Activated CD4-positive, alpha-beta T cell treated with anti-CD3 and anti-CD28 coated beads for 1 hour (primary cell): ENCODE measurements around the gene SIM1.
"Not testable (repeated sequence)": the region's sequence is repeated elsewhere in the genome, so short reads cannot be mapped to it uniquely, and the experiment has no call there.

ENCODE experiments used
- DNase-seq: peaks from one replicate; pipeline ENCODE4 v3.0.0-alpha.2; 2020

Gene SIM1

DNA sequence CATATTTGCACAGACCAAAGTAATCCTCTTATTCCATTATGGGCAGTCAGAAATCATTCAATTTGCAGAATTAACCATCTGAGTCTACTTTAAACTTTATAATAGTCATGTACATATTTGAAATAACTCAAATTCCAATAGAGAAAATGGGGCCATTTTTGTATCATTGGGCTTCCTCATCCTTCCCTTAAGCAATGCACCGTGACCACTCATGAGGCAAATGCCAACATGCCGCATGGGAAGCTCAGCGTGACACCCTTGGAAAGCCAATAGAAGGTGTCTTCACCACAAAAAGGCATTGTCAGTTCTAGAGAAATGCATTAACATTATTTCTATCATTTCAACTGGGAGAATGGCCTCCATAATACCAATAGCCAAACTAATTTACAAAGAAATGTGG, 38.5 kb downstream of the SIM1 start:
- DNase-seq: no peak

DNA sequence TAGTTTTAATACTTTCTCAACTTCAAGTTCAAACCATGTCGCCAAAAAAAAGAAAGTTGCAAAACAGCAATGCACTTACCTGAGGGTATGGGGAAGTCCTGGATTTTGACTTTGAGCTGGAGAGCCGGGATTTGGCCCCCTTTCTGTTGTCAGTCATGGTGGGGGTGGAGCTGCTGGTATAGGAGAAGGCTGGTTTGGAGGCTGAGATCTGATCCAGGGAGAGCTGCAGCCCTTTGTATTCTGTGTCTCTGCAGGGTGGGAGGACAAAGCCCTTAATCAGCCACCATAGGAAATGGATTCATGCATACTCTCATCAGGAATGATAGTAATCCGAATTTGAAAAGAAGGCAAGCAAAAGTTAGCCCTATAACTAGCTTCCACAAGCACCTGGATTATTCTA, 44.0 kb downstream of the SIM1 start:
- no peak for DNase-seq

DNA sequence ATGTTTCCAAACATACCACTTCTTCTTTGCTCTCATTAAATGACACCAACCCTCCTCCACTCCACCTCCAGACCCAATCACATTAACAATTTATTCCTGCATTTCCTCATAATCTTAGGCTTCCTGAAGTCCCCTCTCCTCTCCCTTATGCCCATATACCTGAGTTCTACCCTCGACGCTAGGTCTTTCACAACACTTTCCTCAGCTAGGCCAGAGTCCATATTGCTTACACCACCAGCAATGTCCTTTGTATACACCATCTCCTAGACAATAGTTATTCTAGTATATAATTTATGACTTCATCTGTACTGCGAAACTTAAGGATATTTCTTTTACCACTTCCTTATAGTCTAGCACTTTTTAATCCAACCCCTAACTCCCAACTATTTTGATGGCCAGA, 47.7 kb downstream of the SIM1 start:
- no peak for DNase-seq

DNA sequence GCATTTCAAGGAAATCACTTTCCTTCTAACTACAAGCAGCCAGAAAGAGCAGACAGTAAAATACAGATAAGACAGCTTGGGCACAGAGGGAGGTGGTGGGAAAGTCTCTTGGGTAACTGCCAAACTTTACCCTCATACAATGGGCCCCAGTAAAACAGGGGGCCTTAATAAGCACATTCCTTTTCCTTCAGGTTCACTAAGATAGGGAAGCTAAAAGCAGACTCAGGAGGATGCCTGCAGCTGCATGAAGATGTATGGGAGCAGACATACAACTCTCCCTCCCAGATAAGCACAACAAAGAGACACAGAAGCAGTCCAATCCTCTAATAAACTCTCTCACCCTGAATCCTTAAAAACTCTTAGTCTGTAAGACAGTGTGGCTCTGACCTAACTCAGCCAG, 49.0 kb downstream of the SIM1 start:
- DNase-seq: no peak

DNA sequence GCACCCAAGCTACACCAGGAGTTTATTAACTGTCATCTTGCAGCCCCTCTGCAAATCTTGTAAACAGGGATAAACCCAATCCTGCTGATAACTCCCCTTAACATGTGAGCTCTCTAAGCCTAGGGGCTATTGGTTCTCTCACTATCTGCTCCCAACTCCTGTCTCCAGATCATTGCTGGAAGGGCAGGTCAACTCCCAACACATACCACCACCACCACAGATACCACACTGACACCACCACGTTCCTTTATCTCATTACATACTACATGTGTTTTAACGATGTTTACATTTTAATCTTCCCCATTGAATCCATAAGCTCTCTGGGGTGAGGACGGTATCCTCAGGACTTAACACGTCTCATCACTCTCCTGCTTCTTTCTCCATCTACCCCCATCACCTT, 51.8 kb downstream of the SIM1 start:
- DNase-seq: no peak

DNA sequence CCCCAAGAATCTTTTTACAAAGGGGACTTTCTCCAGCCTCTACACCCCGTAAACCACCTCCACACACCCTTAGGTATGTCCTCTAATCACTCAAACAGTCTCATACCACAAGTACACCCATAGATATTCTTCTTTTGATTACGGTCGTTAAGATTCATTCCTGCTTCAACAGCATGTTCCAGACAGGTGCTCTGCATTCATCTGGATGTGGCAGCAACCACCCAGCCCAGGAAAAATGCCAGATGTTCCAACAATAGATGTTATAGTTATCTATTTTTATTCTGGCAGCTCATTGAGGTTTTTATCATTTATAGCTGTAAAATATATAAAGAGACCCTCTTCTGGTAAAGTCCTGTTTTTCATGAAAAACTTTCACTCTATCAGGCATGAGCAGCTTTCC, 60.7 kb downstream of the SIM1 start:
- DNase-seq: no peak

DNA sequence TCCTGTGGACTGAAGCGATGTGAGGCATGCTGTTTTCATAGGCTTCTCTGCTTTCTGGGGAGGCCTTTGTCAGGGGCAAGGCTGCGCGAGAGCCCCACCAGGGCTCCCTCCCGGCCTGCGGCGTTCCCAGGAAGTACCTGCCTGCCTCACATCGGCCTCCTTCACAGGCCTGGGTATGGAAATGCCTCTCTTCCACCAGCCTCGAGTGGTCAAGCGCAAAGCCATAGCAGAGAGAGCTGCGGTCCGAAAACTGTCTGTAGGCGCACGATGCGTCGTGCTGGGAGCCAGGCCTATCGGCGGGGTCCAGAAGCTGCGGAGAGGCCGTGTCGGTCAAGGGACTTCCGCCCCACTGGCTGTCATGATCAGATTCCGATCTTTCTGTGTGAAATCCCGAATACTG, 71.2 kb downstream of the SIM1 start:
- DNase-seq: no peak

DNA sequence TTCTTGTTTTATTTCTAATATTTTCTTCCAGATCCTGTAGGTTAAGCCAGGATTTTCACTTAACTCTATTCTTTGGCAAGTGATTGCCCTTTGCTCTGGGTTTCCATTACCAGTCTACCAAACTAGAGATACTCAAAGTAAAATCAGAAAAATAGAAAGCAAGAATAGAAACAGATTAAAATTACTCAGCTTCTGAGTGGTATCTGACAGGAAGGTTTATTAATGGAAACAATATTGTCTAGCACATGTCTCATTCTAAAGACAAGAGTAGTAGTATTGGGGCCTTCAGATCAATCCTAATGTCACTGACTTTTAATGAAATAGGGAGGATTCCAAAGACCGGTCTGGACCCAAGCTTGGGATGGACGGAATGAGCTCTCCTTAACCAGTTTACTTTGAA, 72.3 kb downstream of the SIM1 start:
- DNase-seq: no peak

DNA sequence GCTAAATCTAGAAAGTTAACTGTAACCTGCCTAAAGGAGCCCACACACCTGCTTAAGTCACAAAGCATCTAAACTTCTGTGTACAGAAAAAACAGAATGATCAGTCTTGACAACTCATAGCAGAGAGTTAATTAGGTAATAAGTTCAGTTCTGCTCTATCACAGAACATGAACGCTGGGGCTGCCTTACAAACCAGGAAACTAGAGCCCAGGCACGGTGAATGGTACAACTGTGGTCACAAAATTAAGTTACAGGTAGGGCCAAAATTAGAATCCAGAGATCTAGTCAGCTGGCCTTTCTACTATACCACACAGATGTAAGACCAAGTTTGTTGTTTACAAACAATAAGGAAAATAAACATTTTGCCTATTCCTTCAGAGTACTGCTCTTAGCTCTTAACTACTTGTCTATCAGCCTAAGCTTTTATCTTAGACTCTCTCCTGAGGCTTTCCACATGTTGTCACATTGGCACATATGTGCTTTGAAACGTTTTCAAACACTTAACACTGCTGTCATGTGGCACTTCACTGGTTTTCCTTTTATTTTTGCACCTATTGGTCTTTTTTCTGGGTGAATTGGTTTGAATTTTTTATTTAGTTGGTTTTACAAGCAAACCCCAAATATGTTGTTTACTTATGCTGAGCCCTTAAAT, 75.7 kb downstream of the SIM1 start:
- no peak for DNase-seq

DNA sequence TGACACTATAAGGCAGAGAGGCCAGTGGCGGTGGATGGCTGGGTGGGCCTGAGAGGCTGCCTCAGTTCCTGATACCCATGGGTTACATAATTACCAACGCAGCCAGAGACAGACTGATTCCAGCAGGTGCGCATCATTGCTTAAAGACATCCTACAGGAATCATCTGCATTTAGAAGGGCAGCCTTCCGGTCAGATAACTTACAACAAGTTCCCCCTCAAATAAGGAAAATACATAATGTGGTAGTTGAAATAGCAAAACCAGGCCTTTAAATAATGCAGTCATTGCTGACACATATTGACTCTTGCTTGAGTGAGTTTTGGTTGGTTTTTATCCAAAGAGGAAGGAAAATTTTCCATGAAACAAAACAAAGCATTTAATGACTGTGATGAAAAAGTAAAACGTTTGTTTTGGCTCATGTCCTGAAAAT, 81.9 kb downstream of the SIM1 start:
- no peak for DNase-seq

DNA sequence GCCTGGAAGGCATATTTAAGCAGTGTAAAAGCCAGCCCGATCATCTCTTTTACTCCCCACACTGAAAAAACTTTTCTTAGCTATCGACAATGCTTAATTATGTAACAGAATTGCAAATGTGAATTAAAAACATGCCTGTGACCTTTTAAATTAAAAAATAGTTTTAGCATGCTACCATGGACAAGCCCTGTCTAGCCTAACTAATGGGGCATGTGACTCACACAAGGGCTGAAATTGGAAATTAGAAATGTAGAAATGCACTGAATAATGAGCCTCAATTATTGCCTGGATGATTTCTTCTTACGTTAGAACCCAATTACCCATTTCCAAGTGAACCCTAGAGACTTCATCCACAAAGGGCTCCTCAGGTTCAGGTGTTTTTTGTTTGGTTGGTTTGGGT, 82.7 kb downstream of the SIM1 start:
- no peak for DNase-seq

DNA sequence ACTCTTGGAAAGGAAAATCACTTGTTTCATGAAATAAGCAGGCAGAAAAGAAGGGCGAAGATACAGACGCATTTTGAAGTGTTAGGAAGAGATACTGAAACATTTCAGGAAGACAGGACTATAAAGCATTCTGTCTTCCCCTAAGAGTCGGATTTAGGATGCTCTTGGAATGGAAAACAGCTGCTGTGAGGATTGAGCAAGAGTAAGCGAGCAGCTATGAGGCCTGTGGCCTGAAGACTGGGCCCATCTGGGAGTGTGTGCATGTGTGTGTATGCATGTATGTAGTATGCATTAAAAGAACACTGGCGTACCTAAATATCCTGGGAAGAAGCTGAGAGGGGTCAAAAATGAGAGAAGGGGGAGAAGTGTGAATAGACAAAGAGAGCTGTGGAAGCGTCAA, 83.6 kb downstream of the SIM1 start:
- no peak for DNase-seq

DNA sequence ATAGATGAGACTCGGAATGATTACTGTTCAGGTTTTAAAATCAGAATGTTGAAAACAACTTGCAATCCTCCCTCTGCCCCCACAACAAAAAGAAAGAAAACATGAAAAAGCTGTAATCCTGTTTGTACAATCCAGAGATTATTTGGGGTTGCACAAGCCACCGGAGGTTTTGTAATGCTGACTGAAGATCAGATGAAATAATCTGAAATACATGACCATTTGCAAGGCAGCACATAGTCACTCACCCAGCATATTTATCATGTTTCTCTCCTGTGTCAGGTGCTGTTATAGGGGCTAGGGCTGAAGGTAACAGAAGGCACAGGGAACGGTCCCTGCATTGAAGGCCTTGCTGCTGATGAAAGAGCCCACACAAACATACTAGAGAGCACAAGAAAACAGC, 85.3 kb downstream of the SIM1 start:
- no peak for DNase-seq

DNA sequence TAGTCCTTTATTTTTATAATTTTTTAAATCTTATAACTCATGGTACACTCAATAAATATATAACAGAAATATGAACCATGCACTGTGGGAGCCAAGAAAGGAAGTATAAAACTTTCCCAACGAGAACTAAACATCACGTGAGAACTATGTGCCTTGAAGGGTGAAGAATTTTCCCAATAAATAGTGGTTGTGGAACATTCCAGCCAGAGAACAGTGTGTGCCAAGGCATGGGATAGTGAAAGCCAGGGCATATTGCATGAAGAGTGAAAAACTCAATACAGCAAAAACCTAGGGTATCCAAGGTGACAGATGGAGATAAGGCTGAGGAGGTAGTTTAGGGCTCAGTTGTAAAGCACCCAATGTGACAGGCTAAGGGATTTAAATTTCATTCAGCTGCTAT, 86.1 kb downstream of the SIM1 start:
- DNase-seq: no peak

DNA sequence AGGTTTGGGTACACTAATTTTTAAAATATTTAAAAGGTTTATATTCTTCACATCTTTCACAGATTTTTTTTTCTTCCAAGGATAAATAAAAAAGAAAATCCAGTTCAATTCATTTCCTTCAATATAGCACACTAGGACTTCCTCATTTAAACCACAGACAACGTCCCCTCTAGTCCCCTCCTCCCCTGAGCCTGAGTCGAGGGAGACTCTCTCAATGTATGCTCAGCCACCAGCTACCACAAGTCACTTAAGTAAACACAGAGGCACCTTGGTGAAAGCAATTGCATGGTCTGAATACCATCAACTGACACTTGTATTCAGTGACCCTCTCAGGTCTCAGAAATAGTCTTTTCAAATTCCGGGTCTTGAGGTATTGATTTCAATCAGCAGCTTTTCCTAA, 88.6 kb downstream of the SIM1 start:
- no peak for DNase-seq

DNA sequence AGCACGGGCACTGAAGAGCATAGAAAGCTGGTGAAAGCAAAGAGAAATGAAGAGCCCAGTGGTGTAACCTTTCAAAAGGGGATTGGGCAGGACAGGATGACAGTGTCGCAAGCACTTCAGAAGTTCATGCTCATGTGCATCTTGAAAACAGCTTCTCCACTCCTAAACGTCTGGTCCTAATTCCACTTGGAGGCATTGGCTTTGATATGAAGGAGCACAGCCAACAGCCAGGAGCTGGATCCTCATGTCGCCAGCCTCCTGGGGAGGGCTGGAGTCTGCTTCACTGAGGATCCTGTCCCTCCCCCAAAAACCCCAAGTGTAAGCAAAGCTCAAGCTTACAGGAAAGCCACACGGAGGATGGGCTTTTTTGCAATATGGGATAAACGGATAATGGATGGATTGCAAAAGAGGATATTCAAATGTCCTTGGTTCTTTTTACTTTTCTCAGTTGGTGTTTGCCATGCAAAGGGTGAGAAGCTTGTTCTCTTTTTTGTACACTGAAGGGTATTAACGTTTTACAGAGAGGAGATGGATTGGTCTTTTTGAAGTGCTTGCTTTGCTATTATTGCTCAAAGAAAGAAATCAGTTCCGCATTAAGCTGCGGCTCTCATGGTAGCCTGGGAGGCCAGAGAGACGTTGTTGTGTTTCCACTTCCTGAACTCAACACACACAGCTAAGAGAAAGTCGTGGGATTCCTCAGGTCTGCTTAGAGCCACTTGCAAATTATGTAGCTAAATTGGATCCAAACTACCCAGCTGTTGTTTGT, 92.2 kb downstream of the SIM1 start:
- no peak for DNase-seq

DNA sequence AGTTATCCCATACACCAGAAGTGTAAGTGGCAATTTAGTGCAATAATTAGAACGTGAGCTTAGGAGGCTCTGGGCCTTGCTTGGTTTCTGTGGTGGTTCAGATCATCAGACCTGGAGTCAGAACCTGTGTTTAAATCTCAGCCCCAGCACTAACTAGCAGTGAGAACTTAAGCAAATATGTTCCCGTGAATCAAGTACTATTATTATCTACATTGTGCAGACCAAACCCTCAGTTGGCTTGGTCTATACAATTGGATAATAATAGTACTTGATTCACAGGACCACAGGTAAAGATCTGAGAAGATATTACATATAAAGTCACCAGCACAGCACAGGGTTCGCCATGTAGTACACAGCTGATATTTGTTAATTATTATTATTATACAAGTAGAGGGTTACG, 93.1 kb downstream of the SIM1 start:
- no peak for DNase-seq

DNA sequence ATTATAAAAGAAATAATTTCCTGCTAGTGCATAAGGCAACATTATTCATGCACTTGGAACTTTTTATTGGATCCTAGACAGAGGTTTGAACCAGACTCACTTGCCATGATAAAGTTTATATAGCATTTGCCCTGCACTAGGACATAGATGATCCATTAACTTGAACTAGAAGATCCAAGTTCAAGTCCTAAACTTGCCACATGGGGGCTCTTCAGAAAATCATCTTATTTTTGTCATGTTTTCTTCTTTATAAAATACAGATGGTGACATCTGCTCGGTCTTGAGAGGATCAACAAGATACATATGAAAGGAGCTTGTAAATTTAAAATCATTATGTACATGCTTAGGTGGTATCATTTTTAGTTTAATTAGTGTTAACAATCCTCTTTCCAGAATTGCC, 94.5 kb downstream of the SIM1 start:
- no peak for DNase-seq

DNA sequence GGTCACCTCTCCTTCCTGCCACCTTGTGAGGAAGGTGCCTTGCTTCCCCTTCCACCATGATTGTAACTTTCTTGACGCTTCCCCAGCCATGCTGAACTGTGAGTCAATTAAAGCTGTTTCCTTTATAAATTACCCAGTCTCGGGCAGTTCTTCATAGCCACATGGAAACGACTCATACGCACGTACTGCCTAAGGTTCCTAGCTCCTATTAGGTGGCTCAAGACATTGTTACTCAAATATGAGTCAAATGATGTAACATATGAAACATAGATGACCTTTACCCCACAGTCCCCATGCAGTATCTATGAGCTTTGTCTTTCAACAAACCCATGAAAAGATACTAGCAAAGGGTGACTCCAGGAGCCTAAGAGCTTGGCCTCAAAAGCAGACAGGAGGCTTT, 98.3 kb downstream of the SIM1 start:
- no peak for DNase-seq

DNA sequence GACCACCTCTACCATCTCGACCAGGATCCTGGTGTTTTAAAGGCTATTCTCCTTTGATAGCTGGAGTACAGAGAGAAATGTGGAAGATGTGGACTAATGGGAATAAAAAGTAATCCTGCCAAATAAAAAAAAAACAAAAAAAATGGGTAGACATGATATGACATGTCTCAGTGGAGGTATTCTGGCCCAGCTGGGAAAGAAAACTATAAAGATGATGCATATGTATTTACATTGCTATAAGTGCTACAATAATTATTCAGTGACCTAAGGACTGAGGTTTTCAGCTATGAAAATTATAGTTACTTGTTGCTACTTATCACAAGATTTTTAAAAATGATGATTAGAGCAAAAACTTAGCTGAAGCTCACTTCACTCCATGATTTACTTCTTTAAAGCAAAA, 101.1 kb downstream of the SIM1 start:
- no peak for DNase-seq

DNA sequence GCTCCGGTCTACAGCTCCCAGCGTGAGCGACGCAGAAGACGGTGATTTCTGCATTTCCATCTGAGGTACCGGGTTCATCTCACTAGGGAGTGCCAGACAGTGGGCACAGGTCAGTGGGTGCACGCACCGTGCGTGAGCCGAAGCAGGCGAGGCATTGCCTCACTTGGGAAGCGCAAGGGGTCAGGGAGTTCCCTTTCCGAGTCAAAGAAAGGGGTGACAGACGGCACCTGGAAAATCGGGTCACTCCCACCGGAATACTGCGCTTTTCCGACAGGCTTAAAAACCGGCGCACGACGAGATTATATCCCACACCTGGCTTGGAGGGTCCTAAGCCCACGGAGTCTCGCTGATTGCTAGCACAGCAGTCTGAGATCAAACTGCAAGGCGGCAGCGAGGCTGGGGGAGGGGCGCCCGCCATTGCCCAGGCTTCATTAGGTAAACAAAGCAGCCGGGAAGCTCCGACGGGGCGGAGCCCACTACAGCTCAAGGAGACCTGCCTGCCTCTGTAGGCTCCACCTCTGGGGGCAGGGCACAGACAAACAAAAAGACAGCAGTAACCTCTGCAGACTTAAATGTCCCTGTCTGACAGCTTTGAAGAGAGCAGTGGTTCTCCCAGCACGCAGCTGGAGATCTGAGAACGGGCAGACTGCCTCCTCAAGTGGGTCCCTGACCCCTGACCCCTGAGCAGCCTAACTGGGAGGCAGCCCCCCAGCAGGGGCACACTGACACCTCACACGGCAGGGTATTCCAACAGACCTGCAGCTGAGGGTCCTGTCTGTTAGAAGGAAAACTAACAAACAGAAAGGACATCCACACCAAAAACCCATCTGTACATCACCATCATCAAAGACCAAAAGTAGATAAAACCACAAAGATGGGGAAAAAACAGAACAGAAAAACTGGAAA, 109.7 kb downstream of the SIM1 start:
- not testable (repeated sequence) for DNase-seq

DNA sequence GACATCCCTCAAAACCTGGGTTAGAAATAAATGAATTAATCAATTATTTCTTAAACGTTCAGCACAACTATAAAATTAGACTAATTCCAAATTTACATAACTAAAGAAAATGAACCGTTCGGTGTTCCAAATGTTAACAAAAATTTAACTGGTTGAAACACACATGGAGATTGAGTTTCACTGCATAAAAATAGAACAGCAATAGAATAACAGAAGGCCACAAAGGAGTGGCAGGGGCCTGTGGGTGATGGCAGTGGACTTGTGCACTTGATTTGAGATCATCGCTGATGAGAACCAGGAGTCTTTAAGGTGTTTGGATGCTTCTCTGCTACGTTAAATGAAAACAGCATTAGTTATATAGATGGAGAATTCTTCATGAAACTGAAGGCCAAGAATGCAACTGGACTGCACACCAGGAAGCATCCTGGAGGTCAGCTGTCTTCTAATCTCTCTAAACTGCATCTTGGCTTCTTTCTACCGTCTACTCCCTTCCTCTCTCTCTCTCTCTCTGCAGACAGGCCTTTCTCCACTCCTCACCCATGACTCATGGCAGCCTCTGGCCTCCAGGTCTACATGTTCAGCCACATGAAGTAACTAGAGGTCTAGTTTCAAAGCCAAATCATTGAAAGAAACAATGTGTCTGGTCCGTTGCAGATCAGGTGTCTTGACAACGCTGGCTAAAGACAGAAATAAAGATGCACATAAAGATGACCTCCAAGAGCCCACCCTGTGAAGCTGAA, 111.3 kb downstream of the SIM1 start:
- DNase-seq: no peak

DNA sequence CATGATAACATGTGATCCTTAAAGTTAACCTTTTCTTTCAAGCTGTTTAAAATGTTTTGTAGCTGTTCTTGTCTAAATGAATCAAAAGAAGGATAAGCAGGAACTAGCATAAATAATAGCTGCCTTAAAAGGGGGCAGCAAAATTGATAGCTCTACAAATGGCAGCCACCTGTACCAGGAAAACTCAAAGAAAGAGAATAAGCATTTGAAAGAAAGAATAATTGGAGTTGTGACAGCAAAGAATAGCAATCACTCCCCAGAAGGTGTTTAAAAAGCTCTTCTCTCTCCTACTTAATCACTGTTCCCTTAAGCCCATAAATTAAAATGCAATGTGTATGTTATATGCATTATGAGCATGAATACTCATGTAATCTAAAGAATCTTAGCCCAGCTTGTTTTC, 114.6 kb downstream of the SIM1 start:
- no peak for DNase-seq
